Stimulated activated CD8-positive, alpha-beta memory T cell treated with anti-CD3 and anti-CD28 coated beads, Interleukin-7, amount 100 ng/mL, for 1 hour (primary cell): ENCODE results near the gene CHRNA3.
"Not testable (repeated sequence)": the region's sequence is repeated elsewhere in the genome, so short reads cannot be mapped to it uniquely, and the experiment has no call there.

ENCODE experiments used
- DNase-seq, 2 donors: peaks; one replicate each; pipeline ENCODE4 v3.0.0-alpha.2; 2020; ENCODE audit warnings: low read depth in 2 of 2

Gene CHRNA3

GRCh38 chr15:78560201-78560600 lies 60.6 kb downstream of the CHRNA3 start:
- DNase-seq = not testable (repeated sequence)

DNA sequence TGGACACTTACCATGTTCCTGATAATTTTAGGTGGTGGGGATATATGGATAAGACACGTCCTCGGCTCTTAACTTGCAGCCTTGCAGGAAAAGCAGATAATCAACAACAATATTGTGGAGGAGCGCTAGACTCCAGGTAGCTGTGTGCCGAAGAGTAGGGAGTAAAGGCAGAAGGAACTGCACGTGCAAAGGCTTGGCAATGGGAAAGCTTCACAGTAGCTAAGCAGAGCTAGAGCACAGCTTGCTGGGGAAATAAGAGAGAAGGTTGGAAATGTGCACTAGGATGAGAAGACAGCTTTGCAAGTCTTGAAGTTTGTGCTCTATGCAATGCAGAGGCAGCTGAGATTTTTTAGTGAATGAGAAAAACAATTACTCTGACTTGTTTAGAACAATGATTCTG lies 68.2 kb downstream of the CHRNA3 start:
- no peak for DNase-seq

DNA sequence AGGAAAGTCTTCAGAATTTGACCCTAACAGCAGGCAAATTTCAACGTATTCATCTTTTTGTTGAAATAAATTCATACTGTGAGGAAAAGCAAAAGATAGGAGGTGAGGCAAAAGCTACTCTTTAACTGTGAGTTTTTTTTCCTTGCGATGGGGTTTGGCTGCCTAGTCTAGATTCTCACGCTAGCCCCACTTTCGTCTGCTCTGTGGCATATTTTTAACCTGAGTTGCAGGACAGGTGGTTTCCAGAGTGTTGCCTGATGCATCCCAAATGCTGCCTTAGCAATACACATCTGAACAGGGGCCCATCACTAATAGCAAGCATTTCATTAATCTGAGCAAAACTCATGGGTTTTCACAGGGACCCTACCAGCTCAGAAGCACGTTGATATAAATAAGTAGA lies 68.9 kb downstream of the CHRNA3 start:
- DNase-seq = no peak

GRCh38 chr15:78550815-78551214 lies 70.0 kb downstream of the CHRNA3 start:
- DNase-seq = no peak

DNA sequence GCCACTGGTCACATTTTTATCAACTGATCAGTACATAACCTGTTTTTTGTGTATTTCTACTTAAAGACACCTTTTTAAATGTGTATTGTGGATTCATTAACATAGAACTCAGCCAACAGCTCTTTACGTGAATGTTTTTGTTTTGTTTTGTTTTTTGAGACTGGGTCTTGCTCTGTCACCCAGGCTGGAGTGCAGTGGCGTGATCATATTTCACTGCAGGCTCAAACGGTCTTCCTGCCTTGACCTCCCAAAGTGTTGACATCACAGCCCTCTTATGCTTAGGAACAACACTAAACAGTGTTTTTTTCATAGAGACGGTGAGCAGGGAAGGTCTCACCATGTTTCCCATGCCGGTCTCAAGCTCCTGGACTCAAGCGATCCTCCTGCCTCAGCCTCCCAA lies 70.6 kb downstream of the CHRNA3 start:
- DNase-seq = no peak
